ENCODE data around the gene CHST10.
"Not testable (repeated sequence)": the region's sequence is repeated elsewhere in the genome, so short reads cannot be mapped to it uniquely, and the experiment has no call there.

CHST10 gene

GRCh38 chr2:100416935-100417710, at the start of gene CHST10:
Gene CHST10, minus strand, starts transcription at chr2:100417668. Its CDS starts 10,993 bp downstream, at chr2:100406675.
- no peak for TF ChIP-seq CTCF (IDR thresholded peaks at IDR 0.05; ENCODE audit: insufficient read depth, low read length, poor library complexity, severe bottlenecking)
- Histone ChIP-seq H3K4me3 (replicated peaks; ENCODE audit: low read depth, low read length) (peak within 1 kb of the TSS; percentile 69), H3K27me3 (replicated peaks; ENCODE audit: control insufficient read depth, insufficient read depth, low read length) (no peaks in the 10 kb centered on the region), H3K36me3 (ENCODE audit: control insufficient read depth, insufficient read depth, low read length) (peaks cover 2% of the 10 kb centered on the region; the same call in 1 of the 2 replicates)
- peak; percentile 81 for DNase-seq (ENCODE audit: extremely low read depth, insufficient read length)

GRCh38 chr2:100460904-100461530, 43.5 kb upstream of the CHST10 start:
- no peaks in the 10 kb centered on the region for H3K27me3 ChIP-seq (replicated peaks; ENCODE audit: control insufficient read depth, insufficient read depth, low read length)
- TF ChIP-seq CTCF (IDR thresholded peaks at IDR 0.05; ENCODE audit: insufficient read depth, low read length, poor library complexity, severe bottlenecking), result no peak
- no peak overlapping the region for H3K4me3 ChIP-seq (replicated peaks; ENCODE audit: low read depth, low read length)
- DNase-seq (ENCODE audit: extremely low read depth, insufficient read length), result no peak
- H3K36me3 ChIP-seq (ENCODE audit: control insufficient read depth, insufficient read depth, low read length), result no peaks in the 10 kb centered on the region

- not testable (repeated sequence) for DNase-seq (ENCODE audit: extremely low read depth, insufficient read length)
Measured at GRCh38 chr2:100456357-100456756, 38.9 kb upstream of the CHST10 start.

GRCh38 chr2:100453853-100454252, 36.4 kb upstream of the CHST10 start:
- Histone ChIP-seq H3K36me3 (ENCODE audit: control insufficient read depth, insufficient read depth, low read length) (no peaks in the 10 kb centered on the region), H3K27me3 (replicated peaks; ENCODE audit: control insufficient read depth, insufficient read depth, low read length) (no peaks in the 10 kb centered on the region; the same call in 1 of the 2 replicates), H3K4me3 (replicated peaks; ENCODE audit: low read depth, low read length) (no peak overlapping the region)
- peak; percentile 21 for DNase-seq (ENCODE audit: extremely low read depth, insufficient read length)
- TF ChIP-seq CTCF (IDR thresholded peaks at IDR 0.05; ENCODE audit: insufficient read depth, low read length, poor library complexity, severe bottlenecking), result no peak

More at GRCh38 chr2:100456357-100456756, 38.9 kb upstream of the CHST10 start:
- not testable (repeated sequence) for H3K4me3 ChIP-seq (replicated peaks; ENCODE audit: low read depth, low read length); H3K36me3 ChIP-seq (ENCODE audit: control insufficient read depth, insufficient read depth, low read length); H3K27me3 ChIP-seq (replicated peaks; ENCODE audit: control insufficient read depth, insufficient read depth, low read length)

GRCh38 chr2:100451734-100452133, 34.3 kb upstream of the CHST10 start:
- no peak overlapping the region for H3K4me3 ChIP-seq (replicated peaks; ENCODE audit: low read depth, low read length)
- no peak for DNase-seq (ENCODE audit: extremely low read depth, insufficient read length)
- H3K36me3 ChIP-seq (ENCODE audit: control insufficient read depth, insufficient read depth, low read length), result no peaks in the 10 kb centered on the region
- TF ChIP-seq CTCF (IDR thresholded peaks at IDR 0.05; ENCODE audit: insufficient read depth, low read length, poor library complexity, severe bottlenecking), result no peak
- H3K27me3 ChIP-seq (replicated peaks; ENCODE audit: control insufficient read depth, insufficient read depth, low read length), result no peaks in the 10 kb centered on the region; the same call in 1 of the 2 replicates

- no peaks in the 10 kb centered on the region; the same call in 1 of the 2 replicates for H3K27me3 ChIP-seq (replicated peaks; ENCODE audit: control insufficient read depth, insufficient read depth, low read length)
- DNase-seq (ENCODE audit: extremely low read depth, insufficient read length), result no peak
- no peaks in the 10 kb centered on the region for H3K36me3 ChIP-seq (ENCODE audit: control insufficient read depth, insufficient read depth, low read length)
- H3K4me3 ChIP-seq (replicated peaks; ENCODE audit: low read depth, low read length), result no peak overlapping the region
- no peak for TF ChIP-seq CTCF (IDR thresholded peaks at IDR 0.05; ENCODE audit: insufficient read depth, low read length, poor library complexity, severe bottlenecking)
Measured at GRCh38 chr2:100451092-100451491, 33.6 kb upstream of the CHST10 start.

All from GM06990 (cell line).